PFSK-1 (cell line): ENCODE measurements around the gene VSIG4.

Experiments
- FOXP2 ChIP-seq: optimal IDR thresholded peaks from 2 replicates; pipeline ENCODE3; 2011; ENCODE audit warnings: borderline replicate concordance, control low read depth, inconsistent platforms; ENCODE audit not compliant: insufficient read depth; ENCODE audit errors: extremely low read length, extremely low read depth
- POLR2AphosphoS5 ChIP-seq: IDR thresholded peaks from 2 replicates; pipeline ENCODE4 v1.6.1; 2012; ENCODE audit warnings: low read depth, mild to moderate bottlenecking, control low read depth, low read length, moderate library complexity
- SIN3A ChIP-seq: IDR thresholded peaks from 2 replicates; pipeline ENCODE4 v1.6.1; 2012; ENCODE audit warnings: mild to moderate bottlenecking, low read length, moderate library complexity, borderline replicate concordance; ENCODE audit not compliant: insufficient read depth
- TAF1 ChIP-seq: IDR thresholded peaks from 2 replicates; pipeline ENCODE4 v1.6.1; 2012; ENCODE audit warnings: low read length, control low read depth, borderline replicate concordance; ENCODE audit not compliant: insufficient read depth
- TF ChIP-seq, protein P1 (sequence below), 2 experiments: IDR thresholded peaks; 2 replicates each; pipeline versions ENCODE4 v1.6.1 to v1.8.0; 2011 to 2012; ENCODE audit warnings: low read depth in 2 of 2, low read length in 2 of 2, control low read depth in 1 of 2, inconsistent platforms in 1 of 2, mild to moderate bottlenecking in 1 of 2, moderate library complexity in 1 of 2; ENCODE audit not compliant: insufficient read depth in 1 of 2

Gene VSIG4

DNA sequence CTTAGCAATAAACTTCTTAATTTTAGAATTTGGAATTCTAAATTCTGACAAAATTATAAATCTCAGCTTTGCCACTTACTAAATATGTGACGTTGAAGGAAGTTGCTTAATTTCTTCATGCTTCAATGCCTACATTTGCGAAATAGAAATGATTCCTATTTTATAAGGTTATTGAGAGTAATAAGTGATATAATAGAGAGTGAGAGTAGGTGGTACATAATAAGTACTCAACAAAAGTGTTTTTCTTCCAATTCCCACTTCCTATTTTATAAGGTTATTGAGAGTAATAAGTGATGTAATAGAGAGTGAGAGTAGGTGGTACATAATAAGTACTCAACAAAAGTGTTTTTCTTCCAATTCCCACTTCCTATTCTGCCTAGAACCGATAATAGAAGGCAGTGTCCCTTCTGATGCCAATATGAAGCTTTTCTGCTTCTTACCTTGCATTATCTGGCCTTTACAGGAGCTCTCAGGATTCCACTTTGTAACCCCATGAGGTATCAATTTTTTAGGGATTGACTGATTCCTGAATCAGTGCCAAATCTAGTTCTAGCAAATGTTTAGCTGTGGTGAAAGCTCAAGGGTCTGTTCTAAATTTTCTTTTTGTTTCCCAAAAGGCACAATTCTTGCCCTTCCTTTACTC lies 31.4 kb downstream of the VSIG4 start:
- TF ChIP-seq, protein P1, sequence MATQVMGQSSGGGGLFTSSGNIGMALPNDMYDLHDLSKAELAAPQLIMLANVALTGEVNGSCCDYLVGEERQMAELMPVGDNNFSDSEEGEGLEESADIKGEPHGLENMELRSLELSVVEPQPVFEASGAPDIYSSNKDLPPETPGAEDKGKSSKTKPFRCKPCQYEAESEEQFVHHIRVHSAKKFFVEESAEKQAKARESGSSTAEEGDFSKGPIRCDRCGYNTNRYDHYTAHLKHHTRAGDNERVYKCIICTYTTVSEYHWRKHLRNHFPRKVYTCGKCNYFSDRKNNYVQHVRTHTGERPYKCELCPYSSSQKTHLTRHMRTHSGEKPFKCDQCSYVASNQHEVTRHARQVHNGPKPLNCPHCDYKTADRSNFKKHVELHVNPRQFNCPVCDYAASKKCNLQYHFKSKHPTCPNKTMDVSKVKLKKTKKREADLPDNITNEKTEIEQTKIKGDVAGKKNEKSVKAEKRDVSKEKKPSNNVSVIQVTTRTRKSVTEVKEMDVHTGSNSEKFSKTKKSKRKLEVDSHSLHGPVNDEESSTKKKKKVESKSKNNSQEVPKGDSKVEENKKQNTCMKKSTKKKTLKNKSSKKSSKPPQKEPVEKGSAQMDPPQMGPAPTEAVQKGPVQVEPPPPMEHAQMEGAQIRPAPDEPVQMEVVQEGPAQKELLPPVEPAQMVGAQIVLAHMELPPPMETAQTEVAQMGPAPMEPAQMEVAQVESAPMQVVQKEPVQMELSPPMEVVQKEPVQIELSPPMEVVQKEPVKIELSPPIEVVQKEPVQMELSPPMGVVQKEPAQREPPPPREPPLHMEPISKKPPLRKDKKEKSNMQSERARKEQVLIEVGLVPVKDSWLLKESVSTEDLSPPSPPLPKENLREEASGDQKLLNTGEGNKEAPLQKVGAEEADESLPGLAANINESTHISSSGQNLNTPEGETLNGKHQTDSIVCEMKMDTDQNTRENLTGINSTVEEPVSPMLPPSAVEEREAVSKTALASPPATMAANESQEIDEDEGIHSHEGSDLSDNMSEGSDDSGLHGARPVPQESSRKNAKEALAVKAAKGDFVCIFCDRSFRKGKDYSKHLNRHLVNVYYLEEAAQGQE (IDR thresholded peaks at IDR 0.05; ENCODE audit: insufficient read depth in 1 of 2, low read depth in 2 of 2, low read length in 2 of 2), result no peak
- TF ChIP-seq SIN3A (no peak), FOXP2 (no peak)

DNA sequence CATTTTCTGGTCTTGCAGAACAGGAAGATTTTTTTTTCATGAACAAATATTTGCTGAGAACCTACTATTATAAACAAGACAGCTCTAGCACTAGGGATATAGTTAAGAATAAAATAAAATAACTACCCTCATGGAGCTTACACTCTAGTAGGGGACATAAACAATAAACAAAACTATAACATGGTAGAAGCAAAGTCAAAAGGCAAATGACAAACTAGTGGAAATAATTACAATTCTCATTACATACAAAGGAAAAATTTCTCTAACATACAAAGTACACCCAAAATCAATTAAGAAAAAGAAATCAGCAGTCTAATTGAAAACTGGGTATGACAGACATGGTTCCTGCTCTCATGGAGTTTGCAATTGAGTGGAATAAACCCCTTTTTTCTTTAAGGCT lies 32.0 kb downstream of the VSIG4 start:
- TF ChIP-seq, protein P1 (IDR thresholded peaks at IDR 0.05; ENCODE audit: insufficient read depth in 1 of 2, low read depth in 2 of 2, low read length in 2 of 2), result no peak
- TF ChIP-seq POLR2AphosphoS5 (no peak), FOXP2 (no peak), TAF1 (no peak), SIN3A (no peak)

DNA sequence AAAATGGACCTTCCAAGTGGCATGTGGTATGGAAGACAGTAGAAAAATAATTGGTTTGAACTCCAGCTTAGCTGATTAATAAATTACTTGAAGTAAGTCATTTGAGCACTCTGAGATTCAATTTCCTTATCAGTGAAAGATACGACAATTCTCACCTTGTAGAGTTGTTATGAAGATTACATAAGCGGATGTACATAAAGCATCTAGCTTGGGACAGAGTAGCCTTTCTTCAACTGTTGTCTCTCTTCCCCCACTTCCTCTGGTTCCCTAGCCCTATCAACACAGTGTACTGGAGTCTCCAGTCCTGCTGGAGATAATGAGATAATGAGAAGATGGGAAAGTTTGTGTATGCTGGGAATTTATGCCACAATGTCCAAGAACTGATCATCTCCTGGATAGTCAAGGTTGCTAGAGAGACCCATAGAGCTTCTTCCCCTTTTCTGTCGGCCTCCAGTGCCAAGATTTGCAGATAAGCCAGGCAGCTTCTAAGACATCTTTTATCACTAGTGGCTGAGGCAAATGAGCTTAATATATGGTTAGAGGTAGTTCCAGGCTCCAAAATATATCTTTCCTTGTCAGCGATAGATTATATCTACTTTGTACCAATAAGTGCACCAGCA lies 33.9 kb downstream of the VSIG4 start:
- TF ChIP-seq FOXP2, result no peak
- TF ChIP-seq TAF1, result no peak
- no peak for TF ChIP-seq POLR2AphosphoS5
- TF ChIP-seq, protein P1 (IDR thresholded peaks at IDR 0.05; ENCODE audit: insufficient read depth in 1 of 2, low read depth in 2 of 2, low read length in 2 of 2), result no peak
- TF ChIP-seq SIN3A, result no peak

DNA sequence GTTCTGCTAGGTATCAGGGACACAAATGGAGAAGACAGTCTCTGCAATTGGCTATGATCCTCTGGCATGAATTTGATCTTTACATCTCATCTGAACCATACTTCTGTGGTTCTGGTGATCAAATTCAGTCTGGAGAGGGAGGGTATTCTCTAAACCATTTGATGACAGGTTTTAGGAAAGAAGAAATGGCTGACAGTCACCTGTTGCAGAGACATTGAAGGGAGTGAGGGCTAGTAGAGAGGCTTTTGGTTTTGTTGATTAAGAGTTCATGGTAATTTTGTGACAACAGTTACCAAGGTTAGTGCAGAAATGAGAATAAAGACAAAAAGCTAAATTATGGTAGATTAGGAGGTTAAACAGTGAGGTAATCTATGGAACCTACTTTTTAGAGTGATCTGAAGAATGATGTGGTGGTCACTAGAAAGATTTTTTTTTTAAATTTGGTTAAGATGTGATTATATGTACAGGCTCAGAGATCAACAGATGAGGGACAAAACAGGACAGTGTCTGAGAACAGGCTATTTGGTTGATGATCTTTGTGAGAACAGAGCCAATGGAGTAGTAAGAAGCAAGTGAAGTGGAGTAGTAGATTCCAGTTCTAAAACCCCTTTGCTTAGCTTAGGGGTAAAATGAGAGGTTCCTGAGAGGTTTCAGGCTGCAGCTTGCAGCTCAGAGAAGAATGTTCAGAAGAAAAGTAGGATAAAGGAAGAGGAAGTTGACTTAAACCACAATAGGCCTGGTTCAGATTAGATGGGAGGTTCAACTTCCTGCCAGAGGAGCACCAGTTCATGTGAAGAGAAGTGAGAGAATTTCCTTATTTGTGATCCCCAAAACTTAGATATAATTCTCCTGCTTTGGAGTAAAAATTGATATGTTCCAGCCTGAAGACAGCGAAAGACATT lies 34.7 kb downstream of the VSIG4 start:
- no peak for TF ChIP-seq POLR2AphosphoS5

DNA sequence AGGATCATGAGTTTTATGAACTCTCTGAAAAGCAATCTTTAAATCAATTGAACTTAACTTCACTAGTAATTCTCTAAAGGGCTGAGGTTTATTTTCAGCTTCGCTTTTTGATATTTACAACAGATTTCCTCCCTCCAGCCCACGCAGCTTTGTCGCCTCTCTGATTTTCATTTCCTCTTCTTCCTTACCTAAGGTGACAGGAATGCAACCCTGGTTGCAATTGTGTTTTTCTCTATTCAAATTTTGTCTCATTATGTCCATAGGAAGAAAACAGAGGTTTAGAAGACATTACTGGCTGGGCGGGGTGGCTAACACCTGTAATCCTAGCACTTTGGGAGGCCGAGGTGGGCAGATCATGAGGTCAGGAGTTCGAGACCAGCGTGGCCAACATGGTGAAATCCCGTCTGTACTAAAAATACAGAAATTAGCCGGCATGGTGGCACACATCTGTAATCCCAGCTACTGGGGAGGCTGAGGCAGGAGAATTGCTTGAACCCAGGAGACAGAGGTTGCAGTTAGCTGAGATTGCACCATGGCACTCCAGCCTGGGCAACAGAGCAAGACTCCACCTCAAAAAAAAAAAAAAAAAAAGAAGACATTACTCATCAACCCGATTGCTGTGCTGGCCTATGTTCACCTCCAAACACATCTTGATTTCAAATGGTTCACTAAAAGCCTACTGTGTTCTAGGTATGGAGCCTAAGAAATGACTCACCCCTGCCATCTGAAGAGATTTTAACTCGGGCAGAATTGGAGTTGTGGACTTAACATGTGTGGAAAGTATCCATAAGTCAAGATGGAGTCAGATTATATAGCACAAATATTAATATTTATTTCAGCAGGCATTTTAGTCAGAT lies 36.8 kb downstream of the VSIG4 start:
- no peak for TF ChIP-seq POLR2AphosphoS5
- no peak for TF ChIP-seq FOXP2
- no peak for TF ChIP-seq TAF1
- TF ChIP-seq SIN3A, result no peak
- TF ChIP-seq, protein P1 (IDR thresholded peaks at IDR 0.05; ENCODE audit: insufficient read depth in 1 of 2, low read depth in 2 of 2, low read length in 2 of 2), result no peak
